HUES48 (cell line): ENCODE data around the gene SCN2B.

Experiments used
- H3K27ac ChIP-seq: one replicate; pipeline ENCODE4 v1.7.0; 2013; ENCODE audit warnings: low read depth, low read length, inconsistent platforms
- H3K27me3 ChIP-seq: 2 replicates; pipeline ENCODE4 v1.6.1; 2013; ENCODE audit warnings: mild to moderate bottlenecking, low read length; ENCODE audit not compliant: control insufficient read depth, insufficient read depth
- H3K36me3 ChIP-seq: 2 replicates; pipeline ENCODE4 v1.6.1; 2013; ENCODE audit warnings: low read length; ENCODE audit not compliant: control insufficient read depth, insufficient read depth
- H3K4me1 ChIP-seq: 2 replicates; pipeline ENCODE4 v1.6.1; 2013; ENCODE audit warnings: mild to moderate bottlenecking, low read length; ENCODE audit not compliant: control insufficient read depth, insufficient read depth
- H3K4me3 ChIP-seq: 2 replicates; pipeline ENCODE4 v1.5.1; 2013; ENCODE audit warnings: mild to moderate bottlenecking, low read depth, low read length
- H3K9ac ChIP-seq: 2 replicates; pipeline ENCODE4 v1.6.1; 2013; ENCODE audit warnings: mild to moderate bottlenecking, low read depth, low read length, moderate library complexity
- H3K9me3 ChIP-seq: 2 replicates; pipeline ENCODE4 v1.6.1; 2013; ENCODE audit warnings: low read length; ENCODE audit not compliant: control insufficient read depth, insufficient read depth

SCN2B gene

DNA sequence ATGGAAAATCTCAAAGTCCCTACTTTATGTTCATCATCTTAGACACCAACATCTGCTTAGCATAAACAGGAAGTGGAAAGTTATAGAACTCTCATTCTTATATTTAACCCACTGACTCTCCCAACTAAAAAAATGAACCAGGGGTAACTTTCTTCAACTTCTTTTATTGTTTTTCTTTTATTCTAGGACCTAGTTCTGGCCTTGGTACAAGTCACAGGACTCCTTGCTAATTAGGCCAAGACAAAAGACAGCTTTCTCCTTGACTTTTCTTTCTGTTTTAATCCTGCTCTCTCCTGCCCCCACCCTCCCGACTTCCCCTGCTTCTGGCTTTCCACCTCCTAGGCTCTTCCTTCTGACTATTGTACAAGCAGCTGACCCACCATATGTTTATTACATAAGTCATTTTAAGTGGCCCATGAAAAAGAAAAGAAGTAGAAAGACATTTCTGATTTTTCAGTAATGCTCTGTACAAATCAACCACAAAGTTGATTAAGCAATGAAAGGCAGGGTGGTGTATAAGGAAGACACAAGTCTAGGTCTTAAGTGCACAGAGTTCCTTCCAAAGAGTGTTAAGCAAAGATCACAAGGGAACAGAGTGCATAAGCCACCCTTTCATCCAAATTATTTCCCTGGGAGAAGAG is 30.1 kb upstream of the SCN2B start:
- Histone ChIP-seq H3K9me3 (no peaks in the 10 kb centered on the region), H3K4me3 (no peak overlapping the region), H3K36me3 (no peaks in the 10 kb centered on the region), H3K27ac (no peak overlapping the region), H3K9ac (no peak overlapping the region), H3K4me1 (peaks cover 13% of the 10 kb centered on the region), H3K27me3 (no peaks in the 10 kb centered on the region)

DNA sequence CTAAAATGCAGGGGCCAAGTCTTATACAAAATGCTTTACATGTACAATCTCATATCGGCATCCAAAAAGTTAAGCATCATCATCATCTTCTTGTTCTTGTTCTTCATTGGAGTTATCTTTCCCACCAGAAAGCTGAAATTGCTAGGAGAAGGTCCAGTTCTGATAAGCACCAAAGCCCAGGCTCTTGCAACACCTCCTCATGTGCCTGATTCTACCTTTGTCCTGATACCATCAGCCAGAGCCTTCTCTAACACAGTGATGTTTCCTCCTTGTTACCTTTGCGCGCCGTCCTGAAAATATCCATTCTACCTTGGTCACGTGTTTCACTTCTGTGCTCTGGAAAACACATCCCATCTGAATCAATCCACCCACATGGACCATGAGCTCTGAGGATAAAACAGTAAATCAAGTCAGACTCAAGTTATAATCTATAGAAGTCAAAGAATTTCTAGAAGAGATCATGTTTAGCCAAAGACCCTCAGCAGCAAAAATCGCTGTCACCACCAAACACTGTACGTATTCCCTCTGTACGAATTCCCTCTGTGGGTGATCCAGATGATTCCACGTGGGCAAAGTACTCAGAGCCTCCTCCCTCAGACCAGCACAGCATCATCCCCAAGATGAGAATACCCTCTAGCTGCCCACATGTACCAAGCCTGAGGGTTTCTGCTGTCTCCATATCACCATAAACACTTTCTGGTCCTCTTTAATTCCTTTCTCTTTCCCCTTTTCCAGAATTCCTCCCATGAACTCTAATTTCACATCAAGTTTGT is 29.4 kb upstream of the SCN2B start:
- Histone ChIP-seq H3K4me3 (no peak overlapping the region), H3K36me3 (no peaks in the 10 kb centered on the region), H3K27ac (no peak overlapping the region), H3K9ac (no peak overlapping the region), H3K9me3 (no peaks in the 10 kb centered on the region), H3K4me1 (peaks cover 6% of the 10 kb centered on the region), H3K27me3 (no peaks in the 10 kb centered on the region)

DNA sequence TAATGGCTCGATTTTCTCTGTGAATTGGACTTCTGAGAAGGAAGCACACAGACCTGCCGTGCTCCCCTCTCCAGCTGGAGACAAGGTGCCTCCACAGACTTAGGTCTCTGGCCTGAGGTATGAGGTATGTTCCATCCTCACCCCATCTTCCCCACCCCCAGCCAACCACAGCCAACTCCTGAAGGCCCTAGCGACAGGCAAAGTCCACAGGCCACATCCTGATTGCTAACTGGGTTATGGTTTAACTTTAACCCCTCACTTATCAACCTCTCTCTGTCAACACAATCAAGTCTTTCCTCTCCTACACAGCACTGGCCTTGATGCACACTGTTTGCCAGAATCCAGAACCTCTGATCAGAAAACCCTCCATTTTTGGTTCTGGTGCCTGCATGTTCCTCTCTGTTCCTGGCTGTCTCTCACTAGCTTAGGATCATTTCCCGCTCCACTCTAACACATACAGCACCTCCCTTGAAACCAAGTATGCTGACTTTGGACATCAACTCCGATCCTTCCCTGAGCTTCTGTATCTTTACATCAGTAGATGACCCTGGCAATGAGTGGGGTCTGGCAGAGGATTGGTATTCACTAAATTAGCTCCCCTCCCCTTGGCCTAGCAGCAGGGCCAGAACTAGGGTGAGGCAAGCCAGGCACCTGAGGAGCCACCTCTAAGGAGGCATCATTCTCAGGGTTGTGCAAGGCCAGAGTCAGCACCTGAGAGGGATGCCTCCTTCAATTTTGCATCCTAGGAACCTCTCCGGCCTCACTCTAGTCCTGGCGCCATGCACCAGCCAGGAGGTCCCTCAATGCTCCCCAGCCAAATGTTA is 26.4 kb upstream of the SCN2B start:
- H3K27ac ChIP-seq, result no peak overlapping the region
- H3K4me1 ChIP-seq, result 0 out of 2 replicates have a peak, but pooled peaks cover 5% of the 10 kb centered on the region
- no peaks in the 10 kb centered on the region for H3K36me3 ChIP-seq
- no peak overlapping the region for H3K4me3 ChIP-seq
- no peak overlapping the region for H3K9ac ChIP-seq
- no peaks in the 10 kb centered on the region for H3K9me3 ChIP-seq
- H3K27me3 ChIP-seq, result no peaks in the 10 kb centered on the region

DNA sequence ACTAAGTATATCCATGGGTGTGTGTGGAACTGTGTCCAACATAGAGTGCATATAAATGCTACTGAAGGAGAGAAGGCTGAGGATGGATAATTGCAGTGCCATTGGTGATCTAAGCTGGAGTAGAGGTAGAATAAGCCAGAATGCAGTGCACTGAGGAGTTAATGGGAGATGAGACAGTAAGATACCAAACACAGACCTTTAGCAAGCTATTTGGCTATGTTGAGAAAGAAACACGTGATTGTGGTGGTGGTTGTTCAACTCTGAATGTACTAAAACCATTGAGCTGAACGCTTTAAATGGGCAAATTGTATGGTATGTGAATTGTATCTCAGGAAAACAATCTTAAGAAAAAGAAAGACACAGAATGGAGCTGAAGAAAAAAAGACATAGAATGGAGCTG is 25.5 kb upstream of the SCN2B start:
- Histone ChIP-seq H3K36me3 (no peaks in the 10 kb centered on the region), H3K27ac (no peak overlapping the region), H3K4me1 (peaks cover 8% of the 10 kb centered on the region), H3K9ac (no peak overlapping the region), H3K4me3 (no peak overlapping the region), H3K27me3 (no peaks in the 10 kb centered on the region), H3K9me3 (no peaks in the 10 kb centered on the region)

DNA sequence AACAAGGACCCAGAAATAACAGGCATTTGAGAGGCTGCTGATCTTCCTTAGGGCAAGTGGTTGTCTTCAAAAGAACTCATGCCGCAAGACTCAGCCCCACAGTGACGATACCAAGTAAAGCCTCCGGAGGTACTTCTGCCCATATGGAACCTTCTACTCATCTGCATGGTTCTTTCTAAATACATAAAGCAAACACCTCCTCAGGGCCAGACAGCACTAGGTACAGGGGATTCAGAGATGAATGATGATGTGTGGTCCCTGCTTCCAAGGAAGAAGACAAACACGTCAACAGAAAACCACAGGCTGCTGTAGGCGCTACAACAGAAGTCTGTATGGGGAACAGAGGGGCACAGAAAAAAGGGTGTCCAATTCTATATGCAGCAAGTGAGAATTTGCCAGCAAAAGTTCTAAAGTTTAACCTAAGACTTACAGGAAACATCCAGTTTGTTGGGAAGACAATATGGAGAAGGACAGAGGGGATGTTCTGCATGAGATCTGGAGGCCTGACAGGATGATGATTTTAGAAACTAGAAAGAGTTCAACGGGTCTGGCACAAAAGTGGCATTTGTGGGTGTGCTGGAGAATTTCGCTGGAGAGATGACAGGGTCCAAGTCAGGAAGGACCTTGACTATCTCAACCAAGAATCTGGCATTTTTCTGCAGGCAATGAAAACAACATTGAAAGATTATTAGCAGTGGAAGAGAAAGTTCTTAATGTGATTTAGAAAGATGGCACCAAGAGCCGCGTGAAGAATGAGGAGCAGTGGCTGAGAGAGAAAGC is 24.7 kb upstream of the SCN2B start:
- H3K36me3 ChIP-seq, result no peaks in the 10 kb centered on the region
- H3K27me3 ChIP-seq, result no peaks in the 10 kb centered on the region
- no peak overlapping the region for H3K9ac ChIP-seq
- peaks cover 14% of the 10 kb centered on the region for H3K4me1 ChIP-seq
- no peak overlapping the region for H3K4me3 ChIP-seq
- H3K9me3 ChIP-seq, result no peaks in the 10 kb centered on the region
- no peak overlapping the region for H3K27ac ChIP-seq

DNA sequence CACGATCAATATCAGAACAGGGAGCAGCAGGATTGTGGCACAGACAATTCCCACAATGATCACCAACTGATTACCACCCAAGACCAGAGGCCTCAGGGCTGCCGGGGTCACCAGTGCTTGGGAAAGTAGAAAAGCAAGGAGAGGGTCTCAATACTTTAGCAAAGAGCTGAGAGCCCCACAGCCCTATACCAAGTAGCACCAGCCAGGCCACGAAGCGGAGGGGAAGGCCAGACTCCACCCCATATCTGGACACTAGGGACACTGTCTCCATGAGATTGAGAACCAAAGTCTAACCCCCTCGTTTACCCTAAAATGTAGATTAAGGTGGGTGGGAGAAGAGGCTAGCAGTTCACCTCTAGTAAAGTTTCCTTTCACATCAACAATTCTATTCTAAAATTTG is 24.1 kb upstream of the SCN2B start:
- Histone ChIP-seq H3K27me3 (no peaks in the 10 kb centered on the region), H3K36me3 (no peaks in the 10 kb centered on the region), H3K4me1 (peaks cover 14% of the 10 kb centered on the region), H3K4me3 (no peak overlapping the region), H3K9ac (no peak overlapping the region), H3K27ac (no peak overlapping the region), H3K9me3 (no peaks in the 10 kb centered on the region)

DNA sequence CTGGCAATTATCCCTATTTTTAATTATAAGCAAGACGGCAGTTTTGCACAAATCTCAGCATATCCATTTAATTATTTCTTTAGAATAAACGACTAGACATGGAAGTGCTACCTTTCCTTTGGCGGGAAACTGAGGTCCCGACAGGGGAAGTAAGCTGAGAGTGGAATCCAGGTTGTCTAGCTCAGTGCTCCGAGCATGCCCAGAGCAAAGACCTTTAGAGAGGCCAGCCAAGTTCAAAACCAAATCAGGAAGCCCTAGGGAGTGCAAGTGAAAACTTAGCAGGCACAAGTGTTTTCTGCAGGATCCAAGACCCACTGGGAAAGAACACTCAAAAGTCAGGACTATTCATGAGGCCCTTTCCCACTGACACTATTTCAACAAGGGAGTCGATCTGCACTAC is 22.7 kb upstream of the SCN2B start:
- no peak overlapping the region for H3K9ac ChIP-seq
- no peak overlapping the region for H3K27ac ChIP-seq
- H3K27me3 ChIP-seq, result no peaks in the 10 kb centered on the region
- H3K36me3 ChIP-seq, result no peaks in the 10 kb centered on the region
- H3K9me3 ChIP-seq, result no peaks in the 10 kb centered on the region
- peaks cover 26% of the 10 kb centered on the region for H3K4me1 ChIP-seq
- H3K4me3 ChIP-seq, result no peak overlapping the region

DNA sequence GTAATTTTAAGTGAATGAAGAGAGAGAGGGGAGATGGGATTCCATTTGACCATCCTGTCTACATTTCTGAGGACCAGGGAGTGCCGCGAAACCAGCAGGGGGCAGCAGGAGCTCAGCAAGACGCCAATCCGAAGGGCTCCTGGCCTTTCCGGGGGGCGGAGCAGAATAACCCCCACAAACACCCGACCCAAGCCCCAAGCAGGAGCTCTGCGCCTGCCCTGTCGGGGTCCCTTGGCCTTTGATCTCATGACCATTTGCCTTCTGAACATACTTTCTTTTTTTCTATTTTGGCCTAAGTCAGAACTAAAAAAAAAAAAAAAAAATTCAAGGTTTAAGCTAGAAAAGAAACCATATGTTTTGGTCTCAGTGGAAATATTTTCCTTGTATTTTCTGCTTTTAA is 21.9 kb upstream of the SCN2B start:
- Histone ChIP-seq H3K9ac (no peak overlapping the region), H3K27me3 (no peaks in the 10 kb centered on the region), H3K4me1 (peaks cover 29% of the 10 kb centered on the region), H3K27ac (no peak overlapping the region), H3K9me3 (no peaks in the 10 kb centered on the region), H3K36me3 (no peaks in the 10 kb centered on the region), H3K4me3 (no peak overlapping the region)

DNA sequence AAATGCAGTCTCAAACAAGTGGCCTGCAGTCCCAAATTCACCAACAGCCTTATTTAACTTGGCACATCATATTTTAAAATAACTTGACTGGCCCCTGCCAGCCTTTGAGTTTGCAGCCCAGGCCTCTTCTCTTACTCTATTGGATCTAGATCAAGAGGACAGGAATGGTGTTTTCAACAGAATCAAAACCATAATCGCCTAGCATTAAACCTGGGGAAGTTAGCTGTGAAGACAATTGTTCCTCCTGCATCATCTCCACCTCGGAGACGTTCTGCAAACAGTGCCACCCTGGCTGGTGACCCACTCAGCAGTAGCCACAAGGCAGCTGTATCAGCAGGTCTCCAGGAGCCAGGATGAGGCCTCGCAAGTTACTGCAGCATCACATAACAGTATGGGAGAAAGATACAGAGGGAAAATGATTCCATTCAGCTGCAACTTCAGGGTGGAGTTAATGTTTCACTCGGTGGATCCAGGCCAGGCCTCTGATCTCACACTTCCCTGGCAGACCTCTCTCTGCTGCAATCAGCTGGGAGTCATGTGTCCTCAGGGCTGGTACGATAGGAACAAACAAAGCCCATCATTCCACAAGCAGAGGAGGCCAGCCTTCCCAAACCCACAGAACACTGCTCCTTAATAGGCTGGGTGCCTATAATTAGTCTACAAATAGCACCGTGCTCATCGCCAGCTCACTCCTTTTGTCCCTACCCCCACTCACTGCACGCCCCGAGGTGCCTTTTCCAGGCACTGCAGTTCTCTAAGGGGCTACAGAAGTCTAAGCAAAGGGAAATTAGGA is 18.6 kb upstream of the SCN2B start:
- Histone ChIP-seq H3K4me3 (no peak overlapping the region), H3K27me3 (no peaks in the 10 kb centered on the region), H3K27ac (peak overlapping the region; percentile 50), H3K9me3 (peaks cover 2% of the 10 kb centered on the region; the same call in 1 of the 2 replicates), H3K9ac (no peak overlapping the region), H3K36me3 (no peaks in the 10 kb centered on the region), H3K4me1 (peaks cover 29% of the 10 kb centered on the region)
